Mammary microvascular endothelial cell (primary cell): ENCODE data around the gene PLA2G4D. TPM values are rescaled to one million over a fixed set of nuclear protein-coding genes. Genes with fewer than 3 reads are reported as not detected.

ENCODE experiments used
- total RNA-seq: library from RNA; depleted of rRNA; stranded (reverse); fragments of >200 nt; gene quantifications from 2 replicates; pipeline ENCODE4 v1.2.3, GENCODE V29; 2015

The PLA2G4D gene, protein sequence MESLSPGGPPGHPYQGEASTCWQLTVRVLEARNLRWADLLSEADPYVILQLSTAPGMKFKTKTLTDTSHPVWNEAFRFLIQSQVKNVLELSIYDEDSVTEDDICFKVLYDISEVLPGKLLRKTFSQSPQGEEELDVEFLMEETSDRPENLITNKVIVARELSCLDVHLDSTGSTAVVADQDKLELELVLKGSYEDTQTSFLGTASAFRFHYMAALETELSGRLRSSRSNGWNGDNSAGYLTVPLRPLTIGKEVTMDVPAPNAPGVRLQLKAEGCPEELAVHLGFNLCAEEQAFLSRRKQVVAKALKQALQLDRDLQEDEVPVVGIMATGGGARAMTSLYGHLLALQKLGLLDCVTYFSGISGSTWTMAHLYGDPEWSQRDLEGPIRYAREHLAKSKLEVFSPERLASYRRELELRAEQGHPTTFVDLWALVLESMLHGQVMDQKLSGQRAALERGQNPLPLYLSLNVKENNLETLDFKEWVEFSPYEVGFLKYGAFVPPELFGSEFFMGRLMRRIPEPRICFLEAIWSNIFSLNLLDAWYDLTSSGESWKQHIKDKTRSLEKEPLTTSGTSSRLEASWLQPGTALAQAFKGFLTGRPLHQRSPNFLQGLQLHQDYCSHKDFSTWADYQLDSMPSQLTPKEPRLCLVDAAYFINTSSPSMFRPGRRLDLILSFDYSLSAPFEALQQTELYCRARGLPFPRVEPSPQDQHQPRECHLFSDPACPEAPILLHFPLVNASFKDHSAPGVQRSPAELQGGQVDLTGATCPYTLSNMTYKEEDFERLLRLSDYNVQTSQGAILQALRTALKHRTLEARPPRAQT
- not detected in 2 replicates for total RNA-seq

DNA sequence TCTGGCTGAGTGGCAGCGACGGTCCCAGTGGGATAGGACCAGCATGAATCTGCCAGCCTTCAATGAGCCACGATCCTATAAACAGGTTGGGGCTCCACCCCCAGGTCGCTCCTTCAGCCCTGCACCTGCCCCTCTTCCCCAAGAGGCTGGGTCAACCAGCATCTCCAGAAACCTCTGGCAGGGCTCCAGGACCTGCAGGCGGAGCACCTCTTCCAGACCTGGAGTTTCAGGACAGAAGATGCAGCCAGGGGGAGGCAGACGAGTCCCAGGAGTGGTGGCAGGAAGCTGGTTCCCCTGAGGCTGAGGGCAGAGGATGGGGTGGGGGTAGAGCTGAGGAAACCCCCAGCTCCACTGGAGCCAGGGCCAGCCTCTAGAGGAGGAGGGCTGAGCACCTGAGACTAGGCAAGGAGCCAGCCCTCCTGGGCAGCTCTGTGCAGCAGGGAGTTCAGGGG lies at the start of gene PLA2G4D:
TSS of gene PLA2G4D (minus strand) at position 51 of the 452 bp plus-strand sequence. CDS start 103 bp downstream, outside the sequence.

DNA sequence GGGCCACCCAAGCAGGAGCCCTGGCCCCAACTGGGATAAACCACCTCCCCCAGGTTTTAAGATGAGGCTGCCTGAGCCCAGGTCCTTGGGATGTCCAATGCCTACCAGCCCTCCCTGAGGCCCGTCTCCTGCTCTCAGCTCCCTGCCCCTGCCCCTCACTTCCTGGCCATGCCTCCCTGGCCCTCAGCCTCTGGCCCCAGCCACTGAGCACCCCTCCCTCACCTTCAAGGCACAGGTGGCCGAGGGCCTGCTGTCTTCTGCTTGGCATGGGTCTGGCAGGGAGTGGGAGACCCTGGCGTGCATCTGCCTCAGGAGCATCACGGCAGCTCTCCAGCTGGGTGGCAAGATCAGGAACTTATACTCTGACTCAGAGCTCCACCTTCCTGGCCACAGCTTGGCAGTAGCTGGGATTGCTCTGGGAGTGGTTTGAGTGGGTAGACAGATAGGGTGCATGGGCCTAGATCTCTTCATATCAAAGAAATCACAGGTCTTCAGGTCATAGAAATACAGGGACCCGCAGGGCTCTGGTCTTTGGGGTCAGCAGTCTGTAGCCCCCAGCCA lies 73.6 kb downstream of the PLA2G4D start, which contains the start of gene PLA2G4E:
TSS of gene PLA2G4E (minus strand) at position 330 of the 561 bp plus-strand sequence. CDS start at position 318, 12 bp downstream.

Other genes starting within 250 kb of the PLA2G4D start
- 2.3 and 3.8 TPM in 2 replicates for gene SPTBN5, start 200.5 kb downstream of the PLA2G4D start, total RNA-seq
- gene EHD4, start 122.0 kb downstream of the PLA2G4D start, total RNA-seq = 132 and 144 TPM in 2 replicates
- gene PLA2G4E, start 73.5 kb downstream of the PLA2G4D start, total RNA-seq = not detected in 2 replicates
- gene PLA2G4F, start 62.1 kb upstream of the PLA2G4D start, total RNA-seq = not detected in 2 replicates
- gene VPS39, start 113.7 kb upstream of the PLA2G4D start, total RNA-seq = 30.4 and 37.0 TPM in 2 replicates
- gene GANC, start 178.6 kb upstream of the PLA2G4D start, total RNA-seq = 14.7 and 20.2 TPM in 2 replicates
- 30.5 and 35.0 TPM in 2 replicates for gene TMEM87A, start 178.9 kb upstream of the PLA2G4D start, total RNA-seq